DMS53 treated with DMSO at 0.1 percent for 48 hours (cell line): ENCODE measurements around the gene ADAMTSL1.

Experiments used
- DNase-seq: peaks from one replicate; lab custom pipeline; 2025; ENCODE audit not compliant: unreplicated experiment; lab: John Stamatoyannopoulos, UW

Gene ADAMTSL1

DNA sequence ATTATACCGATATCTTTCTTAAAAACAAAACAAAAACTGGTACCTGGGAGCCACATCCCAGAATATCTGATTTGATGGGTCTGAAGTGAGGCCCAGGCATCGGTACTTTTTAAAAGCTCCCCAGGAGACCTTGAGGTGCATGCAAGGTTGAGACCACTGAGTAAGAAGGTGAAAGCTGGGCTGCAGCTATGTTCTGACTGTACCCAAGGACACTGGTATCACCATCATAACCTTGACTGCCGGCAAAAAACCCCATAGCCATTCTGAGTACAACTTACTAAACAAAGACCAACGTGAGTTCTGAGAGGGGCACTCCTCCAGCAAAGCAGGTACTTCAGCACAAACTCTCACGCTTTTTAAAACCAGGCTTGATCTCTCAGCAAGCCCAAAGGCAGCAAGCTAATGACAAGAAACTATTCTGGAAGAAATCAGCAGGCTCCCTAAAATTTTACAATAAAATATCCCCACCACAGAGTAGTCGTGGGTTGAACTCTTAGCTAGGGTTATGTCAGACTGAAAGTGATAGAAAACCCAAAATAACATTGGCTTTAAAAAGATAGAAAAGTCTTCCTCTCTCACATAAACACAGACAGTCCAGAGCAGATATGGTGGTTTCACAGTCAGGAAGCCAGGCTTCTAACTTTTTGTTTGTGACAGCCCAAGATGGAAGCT, 295.1 kb downstream of the ADAMTSL1 start:
- no peak for DNase-seq

DNA sequence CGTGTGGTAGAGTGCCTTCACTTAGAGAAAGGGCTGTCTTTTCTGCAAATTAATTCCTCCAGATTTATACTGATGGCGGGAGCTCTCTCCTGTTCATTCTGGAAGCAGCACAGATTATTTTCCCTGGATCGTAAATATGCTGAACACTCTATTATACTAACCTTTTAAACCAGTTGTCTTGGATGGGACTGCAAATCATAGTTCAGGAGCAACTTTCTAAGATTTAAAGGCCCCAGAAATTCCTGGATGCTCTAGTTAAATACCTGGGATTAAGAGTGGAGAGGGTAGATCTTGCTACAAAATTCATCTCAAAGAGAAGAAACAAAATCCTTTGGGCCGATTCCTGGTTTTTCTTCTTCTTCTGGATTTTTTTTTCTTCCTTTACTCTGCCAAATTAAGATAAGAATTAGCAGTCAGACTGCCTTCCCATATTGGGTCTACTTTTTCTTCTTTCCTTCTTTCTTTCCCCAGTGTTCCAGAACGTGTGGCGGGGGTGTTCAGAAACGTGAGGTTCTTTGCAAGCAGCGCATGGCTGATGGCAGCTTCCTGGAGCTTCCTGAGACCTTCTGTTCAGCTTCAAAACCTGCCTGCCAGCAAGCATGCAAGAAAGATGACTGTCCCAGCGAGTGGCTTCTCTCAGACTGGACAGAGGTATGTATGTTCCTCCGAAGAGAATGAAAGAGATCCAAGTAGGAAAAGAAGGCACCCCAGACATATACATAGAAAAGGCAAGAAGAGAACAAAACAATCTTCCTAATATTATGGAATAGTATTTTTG, 296.4 kb downstream of the ADAMTSL1 start:
- no peak for DNase-seq

DNA sequence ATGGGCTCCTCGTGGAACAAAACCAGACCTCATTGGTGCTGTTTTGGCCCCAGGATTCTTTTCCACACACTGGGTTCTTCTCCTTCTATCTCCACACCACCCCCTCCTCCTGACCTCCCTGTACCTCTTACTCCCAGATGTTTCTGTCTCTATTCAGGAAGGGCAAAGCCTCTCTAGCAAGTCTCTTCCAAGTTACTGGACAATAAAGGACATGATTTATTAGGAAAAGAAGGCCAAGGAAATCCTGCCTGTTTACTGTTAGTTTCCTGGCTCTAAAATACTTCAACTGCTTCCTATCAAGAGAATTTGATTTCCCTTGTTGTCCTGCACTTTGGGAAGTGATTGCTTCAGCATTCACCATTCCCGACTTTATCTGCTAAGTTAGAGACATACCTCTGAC, 297.1 kb downstream of the ADAMTSL1 start:
- DNase-seq: no peak

DNA sequence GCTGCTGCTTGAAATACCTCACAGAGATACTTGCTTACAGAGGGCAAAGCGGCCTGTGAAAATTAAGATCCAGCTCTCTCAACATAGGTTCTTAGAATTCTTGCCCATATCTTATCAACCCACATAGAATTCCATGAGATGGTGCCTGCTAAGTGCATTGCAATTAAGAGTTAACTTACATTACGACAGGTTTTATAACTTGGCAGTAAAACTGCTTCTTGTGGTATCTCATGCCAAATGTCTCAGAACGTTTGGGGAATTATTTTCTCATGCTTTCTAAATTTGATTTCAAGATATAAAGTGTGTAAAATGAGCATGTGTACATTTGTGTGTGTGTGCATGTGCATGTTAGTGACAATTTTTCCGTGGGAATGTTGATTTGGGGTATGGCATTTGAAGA, 297.8 kb downstream of the ADAMTSL1 start:
- no peak for DNase-seq

DNA sequence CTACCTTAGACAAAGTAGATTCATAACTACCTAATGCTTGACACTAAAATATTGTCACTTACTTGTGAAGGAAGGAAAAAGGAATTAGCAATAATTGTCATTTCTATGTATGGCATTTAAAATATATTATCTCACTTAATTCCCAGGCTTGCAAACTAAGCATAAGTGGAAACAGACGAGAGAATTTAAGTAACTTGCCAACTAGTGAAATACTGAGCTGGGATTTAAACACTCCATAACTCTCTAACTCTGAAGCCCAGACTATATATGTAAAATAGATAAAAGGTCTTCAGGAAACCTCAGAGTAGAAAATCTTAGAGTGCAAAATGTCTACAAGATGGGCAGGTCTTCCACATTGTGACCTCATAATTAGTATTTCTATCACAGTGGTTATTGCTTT, 301.3 kb downstream of the ADAMTSL1 start:
- no peak for DNase-seq

DNA sequence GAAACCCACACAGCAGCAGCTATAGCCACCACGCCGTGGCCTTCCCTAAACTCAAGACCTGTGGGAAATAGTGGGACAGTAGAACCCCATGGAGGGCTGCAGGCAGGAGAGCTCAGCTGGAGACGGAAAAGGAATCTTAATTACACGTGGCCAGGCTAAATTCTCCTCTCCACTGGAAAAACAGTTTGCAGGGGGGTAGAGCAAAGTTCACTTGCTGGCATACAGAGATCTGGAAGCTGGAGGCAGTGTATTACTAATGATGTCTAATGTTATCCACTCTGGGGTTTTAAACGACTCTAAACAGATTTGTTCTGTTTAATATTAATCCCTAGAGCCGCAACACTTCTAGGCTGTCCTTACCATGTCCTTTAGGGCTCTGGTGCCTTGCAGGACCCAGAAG, 302.0 kb downstream of the ADAMTSL1 start:
- DNase-seq: no peak

DNA sequence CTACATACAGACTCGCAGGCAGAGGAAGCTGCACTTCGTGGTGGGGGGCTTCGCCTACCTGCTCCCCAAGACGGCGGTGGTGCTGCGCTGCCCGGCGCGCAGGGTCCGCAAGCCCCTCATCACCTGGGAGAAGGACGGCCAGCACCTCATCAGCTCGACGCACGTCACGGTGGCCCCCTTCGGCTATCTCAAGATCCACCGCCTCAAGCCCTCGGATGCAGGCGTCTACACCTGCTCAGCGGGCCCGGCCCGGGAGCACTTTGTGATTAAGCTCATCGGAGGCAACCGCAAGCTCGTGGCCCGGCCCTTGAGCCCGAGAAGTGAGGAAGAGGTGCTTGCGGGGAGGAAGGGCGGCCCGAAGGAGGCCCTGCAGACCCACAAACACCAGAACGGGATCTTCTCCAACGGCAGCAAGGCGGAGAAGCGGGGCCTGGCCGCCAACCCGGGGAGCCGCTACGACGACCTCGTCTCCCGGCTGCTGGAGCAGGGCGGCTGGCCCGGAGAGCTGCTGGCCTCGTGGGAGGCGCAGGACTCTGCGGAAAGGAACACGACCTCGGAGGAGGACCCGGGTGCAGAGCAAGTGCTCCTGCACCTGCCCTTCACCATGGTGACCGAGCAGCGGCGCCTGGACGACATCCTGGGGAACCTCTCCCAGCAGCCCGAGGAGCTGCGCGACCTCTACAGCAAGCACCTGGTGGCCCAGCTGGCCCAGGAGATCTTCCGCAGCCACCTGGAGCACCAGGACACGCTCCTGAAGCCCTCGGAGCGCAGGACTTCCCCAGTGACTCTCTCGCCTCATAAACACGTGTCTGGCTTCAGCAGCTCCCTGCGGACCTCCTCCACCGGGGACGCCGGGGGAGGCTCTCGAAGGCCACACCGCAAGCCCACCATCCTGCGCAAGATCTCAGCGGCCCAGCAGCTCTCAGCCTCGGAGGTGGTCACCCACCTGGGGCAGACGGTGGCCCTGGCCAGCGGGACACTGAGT, 303.2 kb downstream of the ADAMTSL1 start:
- no peak for DNase-seq

DNA sequence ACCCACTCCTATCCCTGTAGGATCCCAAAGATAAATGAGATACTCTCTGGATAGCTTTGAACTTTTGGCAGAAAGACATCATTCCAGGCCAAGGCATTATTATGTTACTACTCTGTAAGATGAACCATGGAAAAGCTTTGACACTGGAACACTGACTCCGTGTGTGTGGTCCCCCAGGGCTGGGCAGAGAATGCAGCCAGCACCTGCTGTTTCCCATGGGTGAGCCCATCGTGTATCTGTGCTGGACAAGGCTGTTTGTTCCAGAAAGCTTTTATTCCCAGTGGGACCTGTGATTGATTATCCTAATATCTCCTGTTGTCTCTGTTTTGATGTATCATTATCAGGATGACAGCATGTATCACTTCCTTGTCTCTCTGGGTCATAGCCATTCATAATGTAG, 304.2 kb downstream of the ADAMTSL1 start:
- DNase-seq: no peak

DNA sequence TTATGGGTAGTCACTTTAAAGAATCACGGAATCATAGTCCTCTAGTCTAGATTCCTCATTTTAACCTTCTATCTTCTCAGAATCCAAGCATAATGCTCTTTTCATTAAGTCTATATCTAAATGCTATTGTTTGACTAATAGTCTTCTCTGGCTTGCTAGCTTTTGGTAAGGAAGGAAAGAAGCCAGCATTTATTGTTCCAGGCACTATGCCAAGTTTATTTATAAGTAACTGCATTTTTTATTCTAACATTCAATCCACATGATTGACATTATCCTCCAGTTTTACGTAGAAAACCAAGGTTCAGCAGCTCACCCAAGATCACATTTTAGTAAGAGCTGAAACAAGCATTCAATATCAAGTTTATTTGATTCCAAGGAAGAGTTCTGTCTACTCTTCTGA, 304.9 kb downstream of the ADAMTSL1 start:
- no peak for DNase-seq

DNA sequence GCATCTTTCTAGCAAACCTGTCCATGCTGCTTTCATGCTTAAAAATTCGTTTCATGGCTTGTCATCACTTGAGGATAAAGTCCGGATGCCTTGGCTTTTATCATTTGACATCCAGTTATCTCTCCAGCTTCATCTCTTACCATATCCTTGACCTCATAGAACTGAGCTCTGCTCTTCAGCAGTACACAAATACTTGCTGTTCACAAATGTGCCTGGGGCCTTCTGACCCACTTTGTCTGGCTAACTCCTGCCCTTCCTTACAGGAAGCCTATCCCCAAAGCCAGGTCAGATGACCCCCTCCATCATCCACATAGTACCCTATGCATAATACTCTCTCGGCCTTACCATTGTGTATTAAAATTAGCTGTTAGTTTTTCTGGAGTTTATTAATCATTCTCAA, 310.0 kb downstream of the ADAMTSL1 start:
- no peak for DNase-seq

DNA sequence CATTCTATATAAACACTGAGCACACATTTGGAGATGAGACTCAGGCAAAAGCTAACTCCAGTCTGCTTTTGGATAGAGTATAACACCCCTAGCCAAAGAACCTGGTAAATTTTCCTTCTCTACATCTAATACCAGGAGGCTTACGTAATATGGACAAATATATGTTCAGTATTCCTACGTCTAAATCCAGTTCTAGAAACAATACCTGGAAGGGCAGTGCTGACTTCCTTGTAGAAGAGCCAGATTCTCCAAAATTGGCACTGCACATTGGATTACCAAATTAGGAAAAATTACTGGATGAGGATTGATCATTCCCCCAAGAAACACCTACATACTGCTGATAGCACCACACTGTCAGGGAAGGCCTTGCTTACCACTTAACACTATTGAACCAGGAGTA, 311.7 kb downstream of the ADAMTSL1 start:
- no peak for DNase-seq

DNA sequence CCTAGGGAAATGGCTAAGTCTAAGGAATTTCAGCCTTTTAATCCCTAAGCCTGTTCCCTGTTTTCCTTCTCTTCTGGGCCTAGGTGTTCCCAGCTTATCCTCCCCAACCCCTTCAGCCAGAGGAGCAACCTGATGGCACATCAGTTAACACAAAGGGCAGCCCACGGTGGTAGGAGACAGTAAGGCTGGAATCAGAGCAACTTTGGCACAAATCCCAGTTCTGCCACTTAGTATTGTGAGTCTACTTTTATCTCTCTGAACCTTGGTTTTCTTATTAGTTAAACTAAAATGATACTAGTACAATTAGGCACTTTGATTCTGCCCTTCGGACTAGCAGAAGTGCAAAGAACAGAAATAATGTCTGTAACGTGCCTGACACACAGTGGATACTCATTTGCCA, 312.2 kb downstream of the ADAMTSL1 start:
- no peak for DNase-seq

DNA sequence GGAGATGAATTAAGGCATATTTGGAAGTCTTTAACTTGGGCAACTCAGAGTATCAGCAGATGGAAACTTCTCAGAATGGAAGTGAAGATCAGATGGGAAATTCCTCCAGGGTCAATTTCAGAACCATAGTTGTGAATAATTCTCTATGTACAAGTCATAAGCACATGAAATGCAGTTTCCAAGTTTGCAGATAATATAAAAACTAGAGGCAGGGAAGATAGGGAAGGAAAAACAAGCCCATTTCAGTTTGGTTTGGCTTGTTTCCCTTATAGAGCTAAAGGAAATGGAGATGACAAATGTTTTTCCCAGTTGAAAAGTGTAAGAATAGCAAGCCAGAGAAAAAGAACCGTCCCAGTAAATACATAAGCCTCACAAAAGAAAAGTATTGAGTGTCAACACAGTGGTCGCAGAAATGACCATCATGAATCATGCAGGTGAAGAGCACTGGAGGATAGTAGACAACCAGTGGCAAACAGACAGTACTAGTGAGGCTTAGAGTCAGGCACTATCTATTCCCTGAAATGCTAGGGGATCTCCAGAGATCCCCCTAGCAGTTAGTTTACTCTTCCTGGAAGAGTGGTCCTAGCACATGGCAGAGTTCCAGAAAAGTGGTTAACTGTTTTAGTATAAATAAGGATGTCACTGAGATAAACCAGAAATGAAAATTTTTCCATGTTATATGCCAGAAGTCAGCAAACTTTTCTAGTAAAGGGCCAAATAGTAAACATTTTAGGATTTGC, 313.1 kb downstream of the ADAMTSL1 start:
- DNase-seq: no peak

DNA sequence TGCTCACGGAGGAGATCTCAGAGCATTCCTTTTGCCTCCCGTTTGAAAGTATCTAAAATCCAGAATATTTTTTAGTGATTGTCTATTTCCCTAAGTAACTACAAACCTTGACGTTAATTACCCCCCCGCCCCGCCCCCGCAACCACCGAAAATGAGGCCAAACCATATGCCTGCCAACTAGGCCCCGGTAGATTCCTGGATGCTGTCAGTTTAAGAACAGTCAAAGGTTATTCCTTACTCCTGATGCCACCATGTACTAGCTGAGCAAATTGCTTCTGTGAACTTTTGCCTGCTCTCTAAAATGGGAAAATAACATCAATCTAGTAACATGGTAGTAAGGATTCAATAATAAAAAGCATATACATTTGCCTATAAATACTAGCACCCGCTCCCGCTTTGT, 314.3 kb downstream of the ADAMTSL1 start:
- DNase-seq: no peak

DNA sequence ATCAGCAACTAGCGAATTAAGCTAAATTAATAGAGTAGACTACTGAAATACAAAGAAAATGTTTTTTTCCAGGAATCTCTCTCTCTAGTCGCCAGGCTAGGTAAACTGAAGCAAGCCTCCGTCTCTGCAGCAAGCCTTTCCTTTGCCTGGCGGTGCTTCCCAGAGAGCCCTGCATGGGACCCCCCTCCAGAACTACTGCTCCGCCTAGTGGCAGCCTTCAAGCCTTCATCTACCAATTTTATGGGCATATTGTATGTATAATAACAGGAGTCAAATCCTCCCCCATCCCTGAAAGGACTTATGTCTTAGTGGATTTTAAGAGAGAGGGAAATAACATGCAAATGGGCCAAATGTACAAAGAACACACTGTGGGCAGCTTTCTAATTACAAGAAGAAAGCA, 317.1 kb downstream of the ADAMTSL1 start:
- DNase-seq: peak; percentile 32

DNA sequence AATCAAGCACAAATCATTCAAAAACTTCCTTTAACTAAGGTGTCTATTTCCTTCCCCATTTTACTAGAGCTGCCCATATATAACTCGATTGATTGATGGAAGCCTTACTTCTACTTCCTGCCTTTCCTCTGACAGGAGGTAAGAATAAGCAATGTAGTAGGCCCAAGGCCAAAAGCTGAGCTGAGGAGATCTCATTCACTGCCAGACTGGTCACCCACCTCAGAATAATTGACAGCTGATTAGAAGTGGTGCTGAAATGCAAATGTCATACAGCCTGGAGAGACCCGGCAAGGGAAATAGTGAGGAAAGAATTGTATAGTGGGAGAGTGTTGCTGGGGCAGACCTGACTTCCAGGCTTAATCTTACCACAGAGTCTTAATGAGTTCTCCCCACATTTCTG, 319.2 kb downstream of the ADAMTSL1 start:
- DNase-seq: no peak

DNA sequence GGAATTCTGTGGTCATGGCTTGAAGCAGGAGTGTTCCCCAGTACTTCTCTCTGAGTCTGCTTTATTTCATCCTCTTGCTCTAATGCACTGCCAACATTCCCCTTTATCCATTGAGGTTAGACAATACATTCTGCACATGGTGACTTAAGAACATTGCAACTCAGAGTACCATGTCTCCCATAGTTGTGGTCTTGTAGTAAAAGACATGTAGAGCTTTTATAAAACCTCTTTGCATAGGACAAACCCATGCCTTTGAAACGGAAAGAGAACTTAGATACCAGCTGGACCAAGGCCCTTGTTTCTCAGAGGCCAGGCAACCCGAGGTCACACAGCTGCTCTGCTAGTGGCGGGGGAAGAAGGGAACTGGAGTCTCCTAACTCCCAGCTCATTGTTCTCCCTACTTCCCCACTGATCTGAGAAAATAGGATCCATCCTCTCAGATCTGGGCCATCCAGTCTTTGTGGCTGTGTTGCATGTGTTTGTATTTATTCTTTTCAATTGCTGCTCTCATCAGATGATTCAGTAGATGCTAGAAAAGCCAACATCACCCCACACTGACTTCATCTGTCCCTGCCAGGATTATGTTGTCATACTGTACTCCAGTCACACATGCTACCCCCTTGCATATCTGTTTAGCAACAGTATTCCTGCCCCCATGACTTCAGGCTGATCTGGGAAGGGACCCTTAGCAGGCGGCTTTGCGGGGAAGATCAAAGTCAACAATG, 322.2 kb downstream of the ADAMTSL1 start:
- no peak for DNase-seq

DNA sequence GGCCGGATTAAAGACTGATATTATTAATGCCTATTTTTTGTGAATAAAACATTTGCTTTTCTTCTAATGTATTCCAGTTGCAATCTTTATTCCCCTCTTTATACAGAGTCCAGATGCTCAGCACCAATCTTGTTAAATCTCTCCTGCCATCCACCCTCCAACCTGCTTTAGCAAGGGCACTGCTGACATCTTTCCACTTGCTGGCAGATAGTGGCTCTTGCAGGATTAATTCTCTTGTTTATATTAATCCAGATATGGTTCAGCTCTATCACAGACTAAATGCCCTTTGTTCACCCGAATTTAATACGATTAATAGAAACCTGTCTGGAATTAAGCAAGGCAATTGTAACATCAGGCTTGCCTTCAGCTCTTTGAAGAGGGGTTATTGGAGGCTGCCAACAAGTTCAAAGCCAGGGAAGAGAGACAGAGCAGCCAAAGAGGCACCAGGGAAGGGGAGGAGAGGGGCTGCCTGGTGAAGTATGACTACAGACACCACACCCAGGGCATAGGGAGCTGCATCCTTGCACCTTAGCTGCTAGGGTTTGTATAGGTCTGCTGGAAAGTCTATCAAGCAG, 322.8 kb downstream of the ADAMTSL1 start:
- DNase-seq: no peak

DNA sequence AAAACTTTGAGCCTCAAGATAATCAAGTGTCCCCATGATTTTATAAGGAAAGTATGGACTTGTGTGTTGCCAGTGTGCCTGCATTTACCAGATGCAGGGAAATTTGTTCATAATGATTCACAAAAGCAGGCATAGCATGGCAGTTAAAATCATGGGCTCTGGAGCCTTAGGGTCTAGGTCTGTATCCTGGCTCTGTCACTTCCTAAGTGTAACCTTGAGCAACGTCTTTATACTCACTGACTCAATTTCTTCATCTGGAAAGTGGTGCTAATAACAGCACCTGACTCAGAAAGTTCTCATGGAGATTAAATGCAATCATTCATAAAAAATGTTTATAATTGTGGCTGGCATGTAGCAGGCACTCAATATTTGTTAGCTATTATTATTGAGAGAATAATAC, 324.2 kb downstream of the ADAMTSL1 start:
- no peak for DNase-seq
